RWPE2 (cell line): ENCODE measurements around the gene ZNF366.
A peak's percentile ranks its signal among the peaks of the same experiment; 100 is the strongest.

ENCODE experiments used
- ATAC-seq: fragments of 200-7000 bp; cut with Tn5 transposase; 3 replicates; pipeline ENCODE4 v1.9.1; 2021; ENCODE audit warnings: low read depth
- DNase-seq: peaks from one replicate; pipeline ENCODE4 v3.0.0-alpha.2; 2020; ENCODE audit warnings: low spot score
- H3K27ac ChIP-seq: fragments of 450-650 bp; 2 replicates; pipeline ENCODE4 v1.5.1; 2017; ENCODE audit warnings: mild to moderate bottlenecking; ENCODE audit not compliant: poor library complexity, severe bottlenecking
- H3K27me3 ChIP-seq: fragments of 250-450 bp; sonication (Bioruptor Pico); 2 replicates; pipeline ENCODE4 v1.5.1; 2021; ENCODE audit warnings: mild to moderate bottlenecking, moderate library complexity; ENCODE audit not compliant: insufficient read depth, poor library complexity, severe bottlenecking
- H3K36me3 ChIP-seq: fragments of 250-450 bp; sonication (Bioruptor Pico); 2 replicates; pipeline ENCODE4 v1.5.1; 2020; ENCODE audit warnings: low read depth, mild to moderate bottlenecking, moderate library complexity
- H3K4me1 ChIP-seq: fragments of 250-450 bp; sonication (Bioruptor Pico); 2 replicates; pipeline ENCODE4 v1.5.1; 2021; ENCODE audit warnings: mild to moderate bottlenecking, moderate library complexity; ENCODE audit not compliant: insufficient read depth, poor library complexity, severe bottlenecking
- H3K4me3 ChIP-seq: fragments of 250-450 bp; sonication (Bioruptor Pico); 2 replicates; pipeline ENCODE4 v1.5.1; 2021; ENCODE audit warnings: mild to moderate bottlenecking, moderate library complexity; ENCODE audit not compliant: severe bottlenecking
- H3K9me3 ChIP-seq: fragments of 250-450 bp; sonication (Bioruptor Pico); 2 replicates; pipeline ENCODE4 v1.5.1; 2021; ENCODE audit warnings: mild to moderate bottlenecking, moderate library complexity; ENCODE audit not compliant: severe bottlenecking
- TF ChIP-seq, protein P1 (sequence below): fragments of 450-650 bp; IDR thresholded peaks from one replicate; pipeline ENCODE4 v1.5.1; 2017; ENCODE audit warnings: mild to moderate bottlenecking, moderate library complexity; ENCODE audit not compliant: poor library complexity, severe bottlenecking

Gene ZNF366, protein sequence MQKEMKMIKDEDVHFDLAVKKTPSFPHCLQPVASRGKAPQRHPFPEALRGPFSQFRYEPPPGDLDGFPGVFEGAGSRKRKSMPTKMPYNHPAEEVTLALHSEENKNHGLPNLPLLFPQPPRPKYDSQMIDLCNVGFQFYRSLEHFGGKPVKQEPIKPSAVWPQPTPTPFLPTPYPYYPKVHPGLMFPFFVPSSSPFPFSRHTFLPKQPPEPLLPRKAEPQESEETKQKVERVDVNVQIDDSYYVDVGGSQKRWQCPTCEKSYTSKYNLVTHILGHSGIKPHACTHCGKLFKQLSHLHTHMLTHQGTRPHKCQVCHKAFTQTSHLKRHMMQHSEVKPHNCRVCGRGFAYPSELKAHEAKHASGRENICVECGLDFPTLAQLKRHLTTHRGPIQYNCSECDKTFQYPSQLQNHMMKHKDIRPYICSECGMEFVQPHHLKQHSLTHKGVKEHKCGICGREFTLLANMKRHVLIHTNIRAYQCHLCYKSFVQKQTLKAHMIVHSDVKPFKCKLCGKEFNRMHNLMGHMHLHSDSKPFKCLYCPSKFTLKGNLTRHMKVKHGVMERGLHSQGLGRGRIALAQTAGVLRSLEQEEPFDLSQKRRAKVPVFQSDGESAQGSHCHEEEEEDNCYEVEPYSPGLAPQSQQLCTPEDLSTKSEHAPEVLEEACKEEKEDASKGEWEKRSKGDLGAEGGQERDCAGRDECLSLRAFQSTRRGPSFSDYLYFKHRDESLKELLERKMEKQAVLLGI

DNA sequence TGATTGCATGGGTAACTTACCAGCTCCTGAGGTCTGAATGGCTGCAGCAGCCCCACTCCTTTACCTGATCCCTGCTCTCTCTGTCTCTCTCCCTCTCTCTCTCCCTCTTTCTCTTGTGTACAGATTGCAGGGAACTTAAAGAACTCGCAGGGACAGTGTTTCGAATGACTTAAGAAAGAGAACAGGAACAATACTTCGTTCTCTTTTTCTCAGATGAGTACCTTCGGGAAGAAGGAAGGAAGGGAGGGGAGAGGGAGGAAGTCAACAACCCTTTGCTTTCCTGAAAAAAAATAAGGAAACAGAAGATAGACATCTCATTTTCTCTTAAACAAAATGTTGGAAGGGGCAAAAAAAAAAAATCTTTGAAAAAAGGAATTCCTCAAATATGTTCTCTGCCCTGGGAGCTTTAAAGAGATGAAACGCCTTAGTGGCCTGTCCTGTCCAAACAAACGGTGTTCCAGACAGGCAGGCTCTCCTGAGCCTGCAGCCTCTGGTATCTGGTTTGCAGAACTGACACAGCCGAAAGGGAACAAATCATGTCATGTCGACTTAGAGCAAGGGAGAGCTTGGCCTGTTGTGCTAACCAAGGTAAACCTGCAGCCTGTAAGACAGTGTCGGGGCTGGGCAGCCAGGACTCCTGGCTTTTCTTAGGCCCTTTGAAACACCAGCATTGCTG, at the start of gene ZNF366:
TSS of gene ZNF366 (minus strand) at position 180 of the 676 bp plus-strand sequence. CDS start 45,914 bp downstream, outside the sequence.
- Histone ChIP-seq H3K9me3 (no peaks in the 10 kb centered on the region), H3K27ac (no peak within 1 kb of the TSS), H3K36me3 (no peaks in the 10 kb centered on the region), H3K4me1 (peaks cover 16% of the 10 kb centered on the region), H3K4me3 (no peak within 1 kb of the TSS), H3K27me3 (no peaks in the 10 kb centered on the region)
- ATAC-seq (no peak), DNase-seq (no peak)
- TF ChIP-seq, protein P1, sequence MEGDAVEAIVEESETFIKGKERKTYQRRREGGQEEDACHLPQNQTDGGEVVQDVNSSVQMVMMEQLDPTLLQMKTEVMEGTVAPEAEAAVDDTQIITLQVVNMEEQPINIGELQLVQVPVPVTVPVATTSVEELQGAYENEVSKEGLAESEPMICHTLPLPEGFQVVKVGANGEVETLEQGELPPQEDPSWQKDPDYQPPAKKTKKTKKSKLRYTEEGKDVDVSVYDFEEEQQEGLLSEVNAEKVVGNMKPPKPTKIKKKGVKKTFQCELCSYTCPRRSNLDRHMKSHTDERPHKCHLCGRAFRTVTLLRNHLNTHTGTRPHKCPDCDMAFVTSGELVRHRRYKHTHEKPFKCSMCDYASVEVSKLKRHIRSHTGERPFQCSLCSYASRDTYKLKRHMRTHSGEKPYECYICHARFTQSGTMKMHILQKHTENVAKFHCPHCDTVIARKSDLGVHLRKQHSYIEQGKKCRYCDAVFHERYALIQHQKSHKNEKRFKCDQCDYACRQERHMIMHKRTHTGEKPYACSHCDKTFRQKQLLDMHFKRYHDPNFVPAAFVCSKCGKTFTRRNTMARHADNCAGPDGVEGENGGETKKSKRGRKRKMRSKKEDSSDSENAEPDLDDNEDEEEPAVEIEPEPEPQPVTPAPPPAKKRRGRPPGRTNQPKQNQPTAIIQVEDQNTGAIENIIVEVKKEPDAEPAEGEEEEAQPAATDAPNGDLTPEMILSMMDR = no peak

DNA sequence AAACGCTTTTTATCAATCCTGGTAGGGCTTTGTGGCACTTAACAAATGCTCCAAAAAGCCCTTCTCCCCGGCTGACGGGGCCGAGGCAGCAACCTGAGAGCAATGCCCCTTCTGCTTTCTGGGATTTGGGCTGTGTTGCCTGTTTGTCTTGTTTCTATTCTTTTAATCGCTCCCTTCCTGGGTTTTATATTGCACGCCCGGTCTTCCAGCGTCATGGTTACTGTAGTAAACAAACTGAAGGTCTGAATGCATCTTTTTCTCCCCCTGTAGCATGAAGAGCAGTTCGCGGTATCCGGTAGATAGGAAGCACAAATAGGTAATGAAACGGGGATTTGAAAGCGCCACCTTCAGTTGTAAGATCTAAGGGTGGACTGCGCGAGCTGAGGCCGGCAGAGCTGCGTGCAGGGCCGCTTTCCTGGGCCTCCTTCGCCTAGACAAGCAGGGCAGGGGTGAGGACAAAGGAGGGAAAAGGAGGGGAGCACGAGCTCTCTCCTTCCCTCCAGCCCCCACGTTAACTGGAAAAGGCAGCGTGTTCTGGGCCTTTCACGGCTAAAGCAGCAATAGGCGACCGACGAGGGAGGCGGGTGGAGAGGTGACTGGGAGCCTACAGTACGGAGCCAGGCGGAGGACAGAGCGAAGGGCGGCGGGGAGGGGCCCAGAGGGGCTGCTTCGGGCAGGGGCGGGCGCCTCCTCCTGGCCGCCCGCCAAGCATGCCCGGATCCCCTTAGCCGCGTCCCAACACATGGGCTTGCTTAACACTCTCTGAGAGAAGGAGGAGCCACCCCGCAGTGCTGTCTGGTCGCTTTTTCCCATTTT, 49.3 kb upstream of the ZNF366 start:
- no peak for DNase-seq
- TF ChIP-seq, protein P1 = peak; percentile 27
- H3K9me3 ChIP-seq = no peaks in the 10 kb centered on the region
- no peaks in the 10 kb centered on the region for H3K27me3 ChIP-seq
- peak; percentile 34; the same call in 2 of the 3 replicates for ATAC-seq
- H3K4me1 ChIP-seq = peaks cover 20% of the 10 kb centered on the region
- H3K36me3 ChIP-seq = no peaks in the 10 kb centered on the region
- no peak overlapping the region for H3K4me3 ChIP-seq
- H3K27ac ChIP-seq = no peak overlapping the region

DNA sequence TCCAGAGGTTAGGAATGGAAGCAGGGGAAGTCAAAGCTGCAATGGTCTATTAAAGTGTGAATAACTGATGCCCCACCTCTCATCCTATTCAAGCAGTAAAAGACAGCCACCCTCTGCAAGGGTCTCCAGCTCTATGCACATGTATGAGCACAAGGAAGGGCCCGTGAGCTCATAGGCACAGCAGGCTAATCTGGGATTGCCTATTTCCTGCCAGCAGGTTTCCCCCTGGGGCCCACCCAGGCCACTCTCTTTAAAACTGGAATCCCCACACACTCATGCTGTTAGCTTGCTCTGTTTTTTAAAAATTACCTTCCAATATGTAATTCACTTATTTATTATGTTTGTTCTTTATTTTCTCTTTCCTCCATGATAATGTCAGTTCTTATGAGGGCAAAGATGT, 48.7 kb upstream of the ZNF366 start:
- Histone ChIP-seq H3K27ac (no peak overlapping the region), H3K9me3 (no peaks in the 10 kb centered on the region), H3K4me3 (no peak overlapping the region), H3K27me3 (no peaks in the 10 kb centered on the region), H3K4me1 (peaks cover 15% of the 10 kb centered on the region), H3K36me3 (no peaks in the 10 kb centered on the region)
- no peak for DNase-seq
- ATAC-seq = no peak
- TF ChIP-seq, protein P1 = no peak

DNA sequence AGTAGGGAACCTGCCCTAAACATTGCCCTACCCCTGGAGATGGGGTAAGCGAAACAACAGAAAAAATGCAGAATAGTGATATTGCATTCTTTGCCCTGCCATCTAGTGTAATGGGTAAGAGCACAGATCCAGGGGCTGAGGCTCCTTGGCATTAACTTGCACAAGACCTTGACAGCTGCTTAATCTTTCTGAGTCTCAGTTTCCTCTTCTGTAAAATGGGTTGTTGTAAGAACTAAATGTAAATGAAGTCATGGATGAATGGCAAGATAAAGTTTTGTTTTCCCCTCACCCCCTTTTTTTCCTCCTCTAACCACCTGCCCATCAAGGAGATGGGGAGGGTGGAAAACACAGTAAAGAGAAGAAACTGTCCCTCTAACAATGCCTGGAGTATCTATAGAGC, 47.7 kb upstream of the ZNF366 start:
- H3K9me3 ChIP-seq = no peaks in the 10 kb centered on the region
- no peak overlapping the region for H3K27ac ChIP-seq
- TF ChIP-seq, protein P1 = no peak
- H3K4me1 ChIP-seq = peaks cover 15% of the 10 kb centered on the region
- no peaks in the 10 kb centered on the region for H3K36me3 ChIP-seq
- DNase-seq (no peak), ATAC-seq (no peak)
- no peak overlapping the region for H3K4me3 ChIP-seq
- H3K27me3 ChIP-seq = no peaks in the 10 kb centered on the region
